ENCODE results near the gene TMEM101.
"Not testable (repeated sequence)": the region's sequence is repeated elsewhere in the genome, so short reads cannot be mapped to it uniquely, and the experiment has no call there.

TMEM101 gene

GRCh38 chr17:44014437-44015172 is at the start of gene TMEM101:
Gene TMEM101 (minus strand): TSS chr17:44014963. CDS start chr17:44014952, 11 bp downstream.
- Histone ChIP-seq H3K27me3 (replicated peaks; ENCODE audit: control insufficient read depth, insufficient read depth, low read length) (no peaks in the 10 kb centered on the region), H3K4me1 (ENCODE audit: control insufficient read depth, insufficient read depth, low read length) (peaks cover 12% of the 10 kb centered on the region), H3K9me3 (ENCODE audit: control insufficient read depth, low read length) (no peaks in the 10 kb centered on the region), H3K9ac (ENCODE audit: low read length) (peak within 1 kb of the TSS; percentile 97), H3K36me3 (ENCODE audit: control insufficient read depth, insufficient read depth, low read length, severe bottlenecking) (peaks cover 9% of the 10 kb centered on the region), H3K4me3 (ENCODE audit: low read length) (peak within 1 kb of the TSS; percentile 96)
- DNase-seq (ENCODE audit: low read depth): peak; percentile 97

DNA sequence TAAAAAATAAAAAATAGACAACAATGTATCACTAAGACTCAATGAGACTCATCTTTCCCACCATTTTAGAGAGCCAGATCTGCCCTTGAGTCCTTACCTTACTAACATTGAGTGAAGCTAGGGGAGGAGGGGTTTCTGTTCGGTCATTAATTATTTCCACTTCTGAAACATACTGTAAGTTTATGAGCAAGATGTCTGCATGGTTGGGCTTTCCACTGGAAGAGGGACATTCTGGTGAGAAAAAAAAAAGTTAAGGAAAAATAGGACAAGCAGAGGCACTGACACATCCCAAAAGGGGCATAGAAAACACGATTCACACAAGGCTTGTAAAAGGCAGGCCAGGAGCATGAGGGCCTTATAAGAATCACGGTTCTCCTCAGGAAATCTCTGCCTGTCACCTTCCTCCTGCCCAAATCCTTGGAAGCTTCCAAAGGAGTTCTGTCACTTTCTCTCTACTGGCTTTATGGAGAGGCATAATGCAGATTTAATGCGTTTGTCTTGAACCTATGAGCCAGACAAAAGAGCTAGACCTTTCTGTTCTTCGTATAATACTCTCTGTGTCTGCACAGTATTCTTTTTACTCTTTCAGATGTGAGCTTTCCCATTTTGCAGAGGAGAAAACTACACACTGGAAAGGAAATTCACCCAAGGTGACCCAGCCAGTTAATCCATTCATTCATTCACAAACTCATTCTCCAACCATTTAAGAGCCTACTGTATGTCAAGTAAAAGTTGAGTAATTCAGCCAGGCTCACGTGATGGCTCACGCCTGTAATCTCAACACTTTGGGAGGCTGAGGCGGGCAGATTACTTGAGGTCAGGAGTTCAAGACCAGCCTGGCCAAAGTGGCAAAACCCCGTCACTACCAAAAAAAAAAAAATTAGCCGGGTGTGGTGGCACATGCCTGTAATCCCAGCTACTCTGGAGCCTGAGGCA is 49.2 kb upstream of the TMEM101 start:
- peaks cover 35% of the 10 kb centered on the region for H3K36me3 ChIP-seq (ENCODE audit: control insufficient read depth, insufficient read depth, low read length, severe bottlenecking)

DNA sequence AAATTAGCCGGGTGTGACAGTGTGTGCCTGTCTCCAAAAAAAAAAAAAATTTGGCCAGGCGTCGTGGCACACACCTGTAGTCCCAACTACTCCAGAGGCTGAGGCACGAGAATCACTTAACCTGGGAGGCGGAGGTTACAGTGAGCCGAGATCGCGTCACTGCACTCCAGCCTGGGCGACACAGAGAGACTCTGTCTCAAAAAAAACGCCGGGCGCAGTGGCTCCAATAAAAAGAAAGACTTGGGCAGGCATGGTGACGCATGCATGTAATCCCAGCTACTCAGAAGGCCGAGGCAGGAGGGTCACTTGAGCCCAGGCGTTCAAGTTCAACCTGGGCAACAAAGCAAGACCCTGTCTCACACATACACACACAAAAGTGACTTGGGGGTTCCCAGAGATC is 48.1 kb upstream of the TMEM101 start:
- Histone ChIP-seq H3K27me3 (replicated peaks; ENCODE audit: control insufficient read depth, insufficient read depth, low read length) (no peaks in the 10 kb centered on the region), H3K36me3 (ENCODE audit: control insufficient read depth, insufficient read depth, low read length, severe bottlenecking) (peaks cover 44% of the 10 kb centered on the region), H3K4me3 (ENCODE audit: low read length) (no peak overlapping the region), H3K9me3 (ENCODE audit: control insufficient read depth, low read length) (no peaks in the 10 kb centered on the region), H3K9ac (ENCODE audit: low read length) (no peak overlapping the region), H3K4me1 (ENCODE audit: control insufficient read depth, insufficient read depth, low read length) (peaks cover 8% of the 10 kb centered on the region)
- DNase-seq (ENCODE audit: low read depth): no peak

More for the DNA sequence above, 49.2 kb upstream of the TMEM101 start:
- no peak overlapping the region for H3K9ac ChIP-seq (ENCODE audit: low read length)
- H3K9me3 ChIP-seq (ENCODE audit: control insufficient read depth, low read length): no peaks in the 10 kb centered on the region
- H3K4me1 ChIP-seq (ENCODE audit: control insufficient read depth, insufficient read depth, low read length): peaks cover 8% of the 10 kb centered on the region
- H3K4me3 ChIP-seq (ENCODE audit: low read length): no peak overlapping the region
- H3K27me3 ChIP-seq (replicated peaks; ENCODE audit: control insufficient read depth, insufficient read depth, low read length): no peaks in the 10 kb centered on the region
- no peak for DNase-seq (ENCODE audit: low read depth)

DNA sequence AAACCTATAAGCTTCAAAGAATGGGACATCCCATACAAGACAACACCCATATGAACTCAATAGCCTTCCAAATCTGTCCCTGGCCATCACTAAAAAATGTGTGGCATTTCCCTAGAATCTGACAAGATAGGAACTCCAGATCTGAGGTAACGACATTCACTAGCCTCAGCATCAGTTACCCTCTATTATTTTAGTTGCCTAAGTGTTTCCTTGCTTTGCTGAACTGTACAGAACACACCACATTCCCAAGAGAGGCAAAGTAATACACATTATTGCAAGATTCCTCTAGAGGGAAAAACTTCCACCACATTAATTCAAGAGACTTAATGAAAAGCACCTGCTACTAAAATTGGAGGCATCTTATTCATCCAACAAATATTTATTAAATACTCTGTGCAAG is 46.7 kb upstream of the TMEM101 start:
- peaks cover 48% of the 10 kb centered on the region for H3K36me3 ChIP-seq (ENCODE audit: control insufficient read depth, insufficient read depth, low read length, severe bottlenecking)
- DNase-seq (ENCODE audit: low read depth): peak; percentile 28
- H3K4me1 ChIP-seq (ENCODE audit: control insufficient read depth, insufficient read depth, low read length): peaks cover 5% of the 10 kb centered on the region
- H3K9ac ChIP-seq (ENCODE audit: low read length): no peak overlapping the region
- no peaks in the 10 kb centered on the region for H3K9me3 ChIP-seq (ENCODE audit: control insufficient read depth, low read length)
- no peak overlapping the region for H3K4me3 ChIP-seq (ENCODE audit: low read length)
- H3K27me3 ChIP-seq (replicated peaks; ENCODE audit: control insufficient read depth, insufficient read depth, low read length): no peaks in the 10 kb centered on the region

- H3K9me3 ChIP-seq (ENCODE audit: control insufficient read depth, low read length): no peaks in the 10 kb centered on the region
- no peak overlapping the region for H3K9ac ChIP-seq (ENCODE audit: low read length)
- peaks cover 59% of the 10 kb centered on the region for H3K36me3 ChIP-seq (ENCODE audit: control insufficient read depth, insufficient read depth, low read length, severe bottlenecking)
- H3K4me1 ChIP-seq (ENCODE audit: control insufficient read depth, insufficient read depth, low read length): peaks cover 5% of the 10 kb centered on the region
- no peaks in the 10 kb centered on the region for H3K27me3 ChIP-seq (replicated peaks; ENCODE audit: control insufficient read depth, insufficient read depth, low read length)
- DNase-seq (ENCODE audit: low read depth): no peak
- H3K4me3 ChIP-seq (ENCODE audit: low read length): no peak overlapping the region
These were observed 44.5 kb upstream of the TMEM101 start for GRCh38 chr17:44059101-44059892.

GRCh38 chr17:44053125-44053872 is 38.5 kb upstream of the TMEM101 start:
- Histone ChIP-seq H3K27me3 (replicated peaks; ENCODE audit: control insufficient read depth, insufficient read depth, low read length) (no peaks in the 10 kb centered on the region), H3K36me3 (ENCODE audit: control insufficient read depth, insufficient read depth, low read length, severe bottlenecking) (peaks cover 76% of the 10 kb centered on the region), H3K4me1 (ENCODE audit: control insufficient read depth, insufficient read depth, low read length) (no peaks in the 10 kb centered on the region), H3K4me3 (ENCODE audit: low read length) (no peak overlapping the region), H3K9ac (ENCODE audit: low read length) (no peak overlapping the region), H3K9me3 (ENCODE audit: control insufficient read depth, low read length) (no peaks in the 10 kb centered on the region)
- no peak for DNase-seq (ENCODE audit: low read depth)

DNA sequence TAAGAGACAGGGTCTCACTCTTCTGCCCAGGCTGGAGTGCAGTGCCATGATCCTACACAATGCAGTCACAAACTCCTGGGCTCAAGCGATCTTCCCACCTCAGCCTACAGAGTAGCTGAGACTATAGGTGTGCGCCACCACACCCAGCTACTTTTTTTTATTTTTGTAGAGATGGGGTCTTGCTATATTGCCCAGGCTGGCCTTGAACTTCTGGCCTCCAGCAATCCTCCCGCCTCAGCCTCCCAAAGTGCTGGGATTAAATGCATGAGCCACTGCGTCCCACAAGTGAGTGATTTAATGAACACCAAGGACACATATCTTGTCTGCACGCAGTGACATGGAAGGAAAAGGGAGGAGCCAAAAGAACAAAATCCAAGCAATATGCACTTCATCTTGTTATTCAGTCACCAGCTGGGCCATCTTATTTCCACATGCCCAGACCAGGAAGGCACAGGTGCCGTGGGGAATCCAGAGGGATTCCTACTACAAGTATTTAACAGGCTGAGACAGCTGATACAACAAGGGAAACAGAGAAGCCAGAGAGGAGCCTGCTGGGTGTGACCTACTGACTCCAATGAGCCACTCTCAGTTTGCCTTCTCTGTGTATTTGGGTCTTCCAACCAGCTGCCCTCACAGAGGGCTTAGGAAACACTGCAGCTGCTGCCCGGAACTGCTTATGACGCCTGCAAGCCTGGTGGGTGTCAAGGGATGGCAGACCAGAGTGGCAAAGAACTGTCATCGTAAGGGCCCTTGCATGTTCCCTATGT is 34.7 kb upstream of the TMEM101 start:
- no peaks in the 10 kb centered on the region for H3K9me3 ChIP-seq (ENCODE audit: control insufficient read depth, low read length)
- no peak overlapping the region for H3K4me3 ChIP-seq (ENCODE audit: low read length)
- peaks cover 67% of the 10 kb centered on the region for H3K36me3 ChIP-seq (ENCODE audit: control insufficient read depth, insufficient read depth, low read length, severe bottlenecking)
- H3K9ac ChIP-seq (ENCODE audit: low read length): no peak overlapping the region
- DNase-seq (ENCODE audit: low read depth): no peak
- peaks cover 11% of the 10 kb centered on the region for H3K4me1 ChIP-seq (ENCODE audit: control insufficient read depth, insufficient read depth, low read length)
- no peaks in the 10 kb centered on the region for H3K27me3 ChIP-seq (replicated peaks; ENCODE audit: control insufficient read depth, insufficient read depth, low read length)

GRCh38 chr17:44046893-44047292 is 32.1 kb upstream of the TMEM101 start:
- H3K9me3 ChIP-seq (ENCODE audit: control insufficient read depth, low read length); DNase-seq (ENCODE audit: low read depth); H3K4me3 ChIP-seq (ENCODE audit: low read length); H3K27me3 ChIP-seq (replicated peaks; ENCODE audit: control insufficient read depth, insufficient read depth, low read length); H3K9ac ChIP-seq (ENCODE audit: low read length): not testable (repeated sequence)
- H3K4me1 ChIP-seq (ENCODE audit: control insufficient read depth, insufficient read depth, low read length): peaks cover 28% of the 10 kb centered on the region
- peaks cover 43% of the 10 kb centered on the region for H3K36me3 ChIP-seq (ENCODE audit: control insufficient read depth, insufficient read depth, low read length, severe bottlenecking)

DNA sequence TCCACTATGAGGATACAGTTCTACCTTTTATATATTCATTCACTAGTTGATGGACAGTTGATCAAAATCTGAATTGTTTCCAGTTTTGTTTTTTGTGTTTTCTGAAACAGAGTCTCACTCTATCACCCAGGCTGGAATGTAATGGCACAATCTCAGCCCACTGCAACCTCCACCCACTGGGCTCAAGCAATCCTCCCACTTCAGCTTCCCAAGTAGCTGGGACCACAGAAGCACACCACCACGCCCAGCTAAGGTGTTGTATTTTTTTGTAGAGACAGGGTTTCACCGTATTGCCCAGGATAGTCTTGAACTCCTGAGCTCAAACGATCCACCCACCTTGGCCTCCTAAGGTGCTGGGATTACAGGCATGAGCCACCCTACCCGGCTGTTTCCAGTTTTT is 30.7 kb upstream of the TMEM101 start:
- peaks cover 29% of the 10 kb centered on the region for H3K36me3 ChIP-seq (ENCODE audit: control insufficient read depth, insufficient read depth, low read length, severe bottlenecking)
- no peak for DNase-seq (ENCODE audit: low read depth)
- H3K4me3 ChIP-seq (ENCODE audit: low read length): no peak overlapping the region

GRCh38 chr17:44044071-44044470 is 29.3 kb upstream of the TMEM101 start:
- Histone ChIP-seq H3K9me3 (ENCODE audit: control insufficient read depth, low read length) (no peaks in the 10 kb centered on the region), H3K27me3 (replicated peaks; ENCODE audit: control insufficient read depth, insufficient read depth, low read length) (no peaks in the 10 kb centered on the region), H3K9ac (ENCODE audit: low read length) (peak overlapping the region; percentile 70), H3K4me3 (ENCODE audit: low read length) (peak overlapping the region; percentile 60), H3K36me3 (ENCODE audit: control insufficient read depth, insufficient read depth, low read length, severe bottlenecking) (peaks cover 17% of the 10 kb centered on the region), H3K4me1 (ENCODE audit: control insufficient read depth, insufficient read depth, low read length) (peaks cover 47% of the 10 kb centered on the region)
- DNase-seq (ENCODE audit: low read depth): peak; percentile 78

More for the DNA sequence above, 30.7 kb upstream of the TMEM101 start:
- H3K4me1 ChIP-seq (ENCODE audit: control insufficient read depth, insufficient read depth, low read length): peaks cover 38% of the 10 kb centered on the region
- H3K9me3 ChIP-seq (ENCODE audit: control insufficient read depth, low read length): no peaks in the 10 kb centered on the region
- no peaks in the 10 kb centered on the region for H3K27me3 ChIP-seq (replicated peaks; ENCODE audit: control insufficient read depth, insufficient read depth, low read length)
- no peak overlapping the region for H3K9ac ChIP-seq (ENCODE audit: low read length)
